Tibial nerve (tissue), 3 donors: ENCODE data around the gene ANAPC13.

Source experiments
- EP300 ChIP-seq, 2 donors: sonication (generic); formaldehyde crosslinking; IDR thresholded peaks; one replicate each; pipeline ENCODE4 v1.6.1; 2017; ENCODE audit warnings: antibody characterized with exemption in 2 of 2, mild to moderate bottlenecking in 1 of 2
- POLR2A ChIP-seq, 2 donors: fragments of 450-650 bp; IDR thresholded peaks; one replicate each; pipeline ENCODE4 v1.6.1; 2017; ENCODE audit warnings: antibody characterized with exemption in 2 of 2, mild to moderate bottlenecking in 2 of 2, moderate library complexity in 2 of 2

GRCh38 chr3:134527037-134527436 is 41.3 kb upstream of the ANAPC13 start:
- TF ChIP-seq POLR2A (IDR thresholded peaks at IDR 0.05) (no peak), EP300 (IDR thresholded peaks at IDR 0.05) (no peak)
